Gastroesophageal sphincter (tissue), 4 donors: ENCODE data around the gene GNB1. TPM values are rescaled to one million over a fixed set of nuclear protein-coding genes. Genes with fewer than 3 reads are reported as not detected.

Experiments
- ATAC-seq: fragments of 150-250 bp; one replicate; pipeline ENCODE4 v1.9.1; 2016; ENCODE audit warnings: mild to moderate bottlenecking, moderate library complexity
- H3K27ac ChIP-seq, 4 donors: fragments of 200-600 bp; sonication (generic) in 3 of 4; 1 replicate in 3 of 4; 2 replicates in 1 of 4; pipeline ENCODE4 v1.5.1; 2016 to 2019
- H3K27me3 ChIP-seq: fragments of 200-600 bp; sonication (generic); one replicate; pipeline ENCODE4 v1.5.1; 2019
- H3K36me3 ChIP-seq, 2 donors: fragments of 200-600 bp; sonication (generic); one replicate each; pipeline ENCODE4 v1.5.1; 2019; ENCODE audit warnings: control low read depth in 1 of 2
- H3K4me1 ChIP-seq, 3 donors: fragments of 200-600 bp; sonication (generic); 1 replicate in 2 of 3; 2 replicates in 1 of 3; pipeline ENCODE4 v1.5.1; 2016 to 2019; ENCODE audit warnings: control low read depth in 2 of 3
- H3K4me3 ChIP-seq, 2 donors: fragments of 200-600 bp; sonication (generic); one replicate each; pipeline ENCODE4 v1.5.1; 2019; ENCODE audit warnings: mild to moderate bottlenecking in 1 of 2, moderate library complexity in 1 of 2
- H3K9me3 ChIP-seq, 3 donors: fragments of 200-600 bp; sonication (generic); one replicate each; pipeline ENCODE4 v1.5.1; 2017 to 2019; ENCODE audit warnings: control low read depth in 2 of 3
- EP300 ChIP-seq: sonication (generic); formaldehyde crosslinking; IDR thresholded peaks from one replicate; pipeline ENCODE4 v1.6.1; 2017; ENCODE audit warnings: antibody characterized with exemption, mild to moderate bottlenecking
- POLR2A ChIP-seq, 2 donors: fragments of 450-650 bp; IDR thresholded peaks; one replicate each; pipeline ENCODE4 v1.6.1; 2017; ENCODE audit warnings: antibody characterized with exemption in 2 of 2, mild to moderate bottlenecking in 2 of 2, moderate library complexity in 1 of 2
- POLR2AphosphoS5 ChIP-seq: sonication (generic); formaldehyde crosslinking; IDR thresholded peaks from one replicate; pipeline ENCODE4 v1.6.1; 2017; ENCODE audit warnings: antibody characterized with exemption
- WGBS, 2 donors: methylation state at CpG; one replicate each; pipeline ENCODE4 v1.1.5; 2018; ENCODE audit warnings: low coverage in 1 of 2; 5-methylcytosine and 5-hydroxymethylcytosine counted together
- total RNA-seq, 4 donors: library from RNA; depleted of rRNA; stranded (reverse); fragments of >200 nt; gene quantifications; one replicate each; pipeline ENCODE4 v1.1.0, GENCODE V29; 2016
- TF ChIP-seq, protein P1 (sequence below), 4 experiments: fragments of 200-600 bp in 2 of 4; fragments of 450-650 bp in 2 of 4; sonication (generic) in 1 of 4; IDR thresholded peaks; one replicate each; pipeline ENCODE4 v1.5.1; 2017 to 2019; ENCODE audit warnings: antibody characterized with exemption in 4 of 4, mild to moderate bottlenecking in 2 of 4, moderate library complexity in 2 of 4

The GNB1 gene
- total RNA-seq, 4 donors from 2014 or later = 129 to 175 (median 136) TPM

DNA sequence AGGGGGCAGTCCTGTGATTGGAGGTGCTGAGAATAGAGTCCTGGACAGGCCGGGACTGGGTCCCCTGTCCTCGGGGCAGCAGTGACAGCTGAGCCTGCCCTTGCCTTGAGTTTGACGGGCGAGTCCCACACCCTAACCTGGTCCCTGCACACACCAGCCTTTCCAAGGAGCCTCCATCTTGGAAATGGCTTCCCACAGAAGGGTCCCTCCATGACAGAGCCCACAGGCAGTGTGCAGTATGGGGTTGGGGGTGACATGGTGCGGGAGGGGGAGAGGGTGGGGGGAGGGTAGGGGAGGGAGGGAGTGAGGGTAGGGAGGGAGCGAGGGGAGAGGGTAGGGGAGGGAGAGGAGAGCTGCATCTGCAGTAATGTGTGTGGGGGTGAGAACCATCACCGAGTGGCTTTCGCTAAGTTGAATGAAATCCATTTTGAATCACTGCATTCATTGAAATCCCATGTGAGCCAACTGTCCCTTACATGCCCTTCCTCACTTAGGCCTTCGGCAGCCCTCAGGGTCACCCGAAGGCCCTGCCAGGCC is 38.3 kb upstream of the GNB1 start:
- ATAC-seq = no peak
- peaks cover 11% of the 10 kb centered on the region for H3K27me3 ChIP-seq
- no peaks in the 10 kb centered on the region for H3K36me3 ChIP-seq
- no peaks in the 10 kb centered on the region for H3K4me1 ChIP-seq
- H3K9me3 ChIP-seq = no peaks in the 10 kb centered on the region
- TF ChIP-seq POLR2AphosphoS5 (no peak), EP300 (no peak), POLR2A (IDR thresholded peaks at IDR 0.05) (no peak)
- TF ChIP-seq, protein P1, sequence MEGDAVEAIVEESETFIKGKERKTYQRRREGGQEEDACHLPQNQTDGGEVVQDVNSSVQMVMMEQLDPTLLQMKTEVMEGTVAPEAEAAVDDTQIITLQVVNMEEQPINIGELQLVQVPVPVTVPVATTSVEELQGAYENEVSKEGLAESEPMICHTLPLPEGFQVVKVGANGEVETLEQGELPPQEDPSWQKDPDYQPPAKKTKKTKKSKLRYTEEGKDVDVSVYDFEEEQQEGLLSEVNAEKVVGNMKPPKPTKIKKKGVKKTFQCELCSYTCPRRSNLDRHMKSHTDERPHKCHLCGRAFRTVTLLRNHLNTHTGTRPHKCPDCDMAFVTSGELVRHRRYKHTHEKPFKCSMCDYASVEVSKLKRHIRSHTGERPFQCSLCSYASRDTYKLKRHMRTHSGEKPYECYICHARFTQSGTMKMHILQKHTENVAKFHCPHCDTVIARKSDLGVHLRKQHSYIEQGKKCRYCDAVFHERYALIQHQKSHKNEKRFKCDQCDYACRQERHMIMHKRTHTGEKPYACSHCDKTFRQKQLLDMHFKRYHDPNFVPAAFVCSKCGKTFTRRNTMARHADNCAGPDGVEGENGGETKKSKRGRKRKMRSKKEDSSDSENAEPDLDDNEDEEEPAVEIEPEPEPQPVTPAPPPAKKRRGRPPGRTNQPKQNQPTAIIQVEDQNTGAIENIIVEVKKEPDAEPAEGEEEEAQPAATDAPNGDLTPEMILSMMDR (IDR thresholded peaks at IDR 0.05) = no peak
- no peak overlapping the region for H3K4me3 ChIP-seq
- no peak overlapping the region for H3K27ac ChIP-seq
- WGBS, 2 donors = 70 to 79% methylated on average over 2 to 5 of the region's 10 CpGs

DNA sequence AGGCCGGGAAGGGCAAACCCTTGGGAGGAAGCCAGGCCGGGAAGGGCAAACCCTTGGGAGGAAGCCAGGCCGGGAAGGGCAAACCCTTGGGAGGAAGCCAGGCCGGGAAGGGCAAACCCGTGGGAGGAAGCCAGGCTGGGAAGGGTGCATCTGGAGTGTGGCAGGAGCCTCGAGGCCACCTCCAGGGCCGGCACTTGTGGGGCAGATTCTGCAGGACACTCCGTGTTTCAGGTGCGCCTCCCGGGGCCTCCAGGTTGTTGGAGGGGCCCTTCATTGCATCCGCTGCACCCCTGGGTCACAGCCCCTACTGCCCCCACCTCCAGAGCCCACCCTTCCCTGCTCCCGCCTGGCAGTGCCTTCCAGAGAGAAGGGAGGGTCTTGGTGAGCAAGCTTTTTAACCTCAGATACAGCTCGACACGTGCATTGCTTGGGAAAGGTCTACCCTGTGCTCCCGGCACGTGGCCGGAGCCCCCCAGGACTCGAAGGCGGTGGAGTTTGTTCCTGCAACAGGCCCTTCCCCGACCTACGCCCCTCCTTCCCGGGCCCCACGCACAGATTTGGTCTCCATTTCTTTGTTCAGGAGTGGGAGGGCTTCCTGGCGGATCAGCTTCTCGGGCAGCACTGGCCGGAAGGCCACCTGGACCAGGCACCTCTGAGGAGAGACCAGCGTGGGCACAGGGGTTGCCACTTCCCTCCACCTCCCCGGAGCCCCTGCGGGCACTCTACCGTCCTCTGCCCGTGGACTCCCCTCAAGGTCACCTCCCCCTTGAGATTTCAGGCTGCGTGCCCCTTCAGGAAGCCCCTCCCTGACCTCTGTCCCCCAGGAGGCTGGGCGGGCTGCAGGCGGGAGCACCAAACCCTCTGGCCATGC is 37.6 kb upstream of the GNB1 start:
- no peak overlapping the region for H3K27ac ChIP-seq
- no peaks in the 10 kb centered on the region for H3K36me3 ChIP-seq
- WGBS, 2 donors = 10 to 71% methylated on average over 2 to 13 of the region's 34 CpGs
- no peak for ATAC-seq
- H3K9me3 ChIP-seq = no peaks in the 10 kb centered on the region
- no peak overlapping the region for H3K4me3 ChIP-seq
- H3K4me1 ChIP-seq = no peaks in the 10 kb centered on the region
- H3K27me3 ChIP-seq = peaks cover 11% of the 10 kb centered on the region
- TF ChIP-seq EP300 (no peak), POLR2A (IDR thresholded peaks at IDR 0.05) (no peak), POLR2AphosphoS5 (no peak)
- TF ChIP-seq, protein P1 (IDR thresholded peaks at IDR 0.05) = no peak

DNA sequence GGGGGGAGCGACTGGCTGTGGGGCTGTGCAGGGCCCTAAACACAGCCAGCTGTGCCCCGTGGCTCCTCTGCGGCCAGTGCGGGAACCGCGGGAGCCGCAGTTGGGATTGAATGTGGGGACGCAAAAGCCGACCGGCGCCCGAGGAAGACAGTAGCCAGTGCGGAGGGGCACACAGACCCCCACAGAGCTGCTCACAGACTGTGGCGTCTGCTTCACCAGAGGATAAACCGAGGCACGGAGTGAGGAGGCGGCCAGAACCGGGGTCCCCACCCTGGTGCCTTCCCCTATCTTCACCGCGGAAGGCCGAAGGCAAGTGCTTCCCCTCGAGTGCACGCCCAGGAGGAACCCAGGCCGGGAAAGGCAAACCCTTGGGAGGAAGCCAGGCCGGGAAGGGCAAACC is 36.9 kb upstream of the GNB1 start:
- no peak overlapping the region for H3K27ac ChIP-seq
- 88 to 93% methylated on average over 5 to 7 of the region's 25 CpGs for WGBS, 2 donors
- H3K4me3 ChIP-seq = no peak overlapping the region
- TF ChIP-seq EP300 (no peak), POLR2A (IDR thresholded peaks at IDR 0.05) (no peak), POLR2AphosphoS5 (no peak)
- TF ChIP-seq, protein P1 (IDR thresholded peaks at IDR 0.05) = no peak
- no peaks in the 10 kb centered on the region for H3K36me3 ChIP-seq
- ATAC-seq = no peak
- H3K4me1 ChIP-seq = no peaks in the 10 kb centered on the region
- H3K27me3 ChIP-seq = peaks cover 11% of the 10 kb centered on the region
- no peaks in the 10 kb centered on the region for H3K9me3 ChIP-seq

DNA sequence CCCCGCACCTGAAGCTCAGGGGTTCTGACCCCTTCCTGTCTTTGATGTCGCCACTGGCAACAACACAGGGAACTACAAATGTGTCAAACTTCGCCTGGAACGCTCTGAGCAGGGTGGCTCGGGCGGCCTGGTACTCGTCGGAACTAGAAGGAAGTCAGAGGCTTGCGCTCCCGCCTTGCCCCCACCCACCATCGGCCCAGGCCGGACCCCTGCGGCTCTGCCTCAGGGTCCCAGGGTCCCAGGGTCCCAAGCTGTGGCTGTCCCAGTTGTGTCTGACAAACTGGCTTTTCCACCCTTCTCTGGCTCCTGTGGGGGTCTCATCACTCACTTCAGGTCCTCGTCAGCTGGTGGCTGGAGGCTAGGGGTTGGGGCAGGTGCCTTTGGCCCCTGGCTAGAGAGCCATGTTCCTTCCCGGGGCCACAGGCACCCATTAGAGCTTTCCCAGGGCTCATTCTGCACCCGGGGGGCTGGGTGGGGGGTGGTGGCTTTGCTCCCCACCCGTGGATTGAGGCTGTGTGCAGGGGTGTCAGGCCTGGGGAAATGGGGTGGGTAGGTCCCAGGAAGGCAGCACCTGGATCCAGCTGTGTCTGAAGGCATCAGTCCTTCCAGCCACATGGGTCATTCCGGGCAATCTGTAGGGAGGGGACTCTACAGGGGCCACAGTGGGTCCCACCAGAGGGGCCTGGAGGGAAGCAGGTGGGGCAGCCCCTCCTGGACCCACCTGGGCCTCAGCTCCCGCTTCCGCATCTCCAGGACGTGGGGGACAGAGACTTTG is 36.2 kb upstream of the GNB1 start:
- Histone ChIP-seq H3K36me3 (no peaks in the 10 kb centered on the region), H3K4me1 (no peaks in the 10 kb centered on the region), H3K4me3 (no peak overlapping the region), H3K9me3 (no peaks in the 10 kb centered on the region), H3K27ac (no peak overlapping the region), H3K27me3 (peaks cover 6% of the 10 kb centered on the region)
- TF ChIP-seq, protein P1 (IDR thresholded peaks at IDR 0.05) = no peak
- no peak for TF ChIP-seq POLR2AphosphoS5
- no peak for TF ChIP-seq POLR2A (IDR thresholded peaks at IDR 0.05)
- no peak for TF ChIP-seq EP300
- no peak for ATAC-seq
- 80% methylated on average over 1 of the region's 21 CpGs; no CpG with 5 or more reads in 1 of the 2 donors for WGBS, 2 donors
